OCI-LY3 (cell line): ENCODE data around the gene TOP1.
"Not testable (repeated sequence)": the region's sequence is repeated elsewhere in the genome, so short reads cannot be mapped to it uniquely, and the experiment has no call there.

Experiments
- H2AFZ ChIP-seq: fragments of 200-600, 300-600 bp; shearing (Covaris generic); 2 replicates; pipeline ENCODE4 v1.6.0; 2014; ENCODE audit warnings: antibody characterized with exemption, low read depth, low read length
- H3K27ac ChIP-seq: fragments of 200-600, 300-600 bp; sonication (generic); 2 replicates; pipeline ENCODE4 v1.5.1; 2014; ENCODE audit warnings: mild to moderate bottlenecking, low read length, moderate library complexity, mixed read lengths
- H3K27me3 ChIP-seq: fragments of 200-600, 300-600 bp; sonication (generic); 2 replicates; pipeline ENCODE4 v1.6.1; 2014; ENCODE audit warnings: low read depth, low read length, mixed read lengths
- H3K36me3 ChIP-seq: fragments of 200-600, 300-600 bp; sonication (generic); replicated peaks from 2 replicates; pipeline ENCODE3; 2014; ENCODE audit warnings: low read depth, low read length, mixed read lengths
- H3K4me1 ChIP-seq: fragments of 300-600, 200-600 bp; sonication (generic); 2 replicates; pipeline ENCODE4 v1.6.1; 2014; ENCODE audit warnings: low read length, mixed read lengths
- H3K4me2 ChIP-seq: fragments of 200-600, 300-600 bp; sonication (generic); 2 replicates; pipeline ENCODE4 v1.6.1; 2014; ENCODE audit warnings: low read length, mixed read lengths
- H3K4me3 ChIP-seq: fragments of 300-600, 200-600 bp; sonication (generic); 2 replicates; pipeline ENCODE4 v1.5.1; 2014; ENCODE audit warnings: antibody characterized with exemption, mild to moderate bottlenecking, low read length, moderate library complexity
- H3K79me2 ChIP-seq: fragments of 300-600, 200-600 bp; shearing (Covaris generic); 2 replicates; pipeline ENCODE4 v1.6.1; 2014; ENCODE audit warnings: mild to moderate bottlenecking, low read length, mixed read lengths
- H3K9ac ChIP-seq: fragments of 300-600, 200-600 bp; shearing (Covaris generic); 2 replicates; pipeline ENCODE4 v1.6.0; 2014; ENCODE audit warnings: mild to moderate bottlenecking, low read length, moderate library complexity
- H3K9me3 ChIP-seq: fragments of 200-600, 300-600 bp; shearing (Covaris generic); 2 replicates; pipeline ENCODE4 v1.6.1; 2014; ENCODE audit warnings: low read length, mixed read lengths; ENCODE audit not compliant: insufficient read depth
- H4K20me1 ChIP-seq: fragments of 200-600, 300-600 bp; sonication (generic); 2 replicates; pipeline ENCODE4 v1.6.1; 2016; ENCODE audit warnings: low read length, mixed read lengths; ENCODE audit not compliant: insufficient read depth
- EZH2phosphoT487 ChIP-seq: fragments of 200-600 bp; shearing (Covaris generic); IDR thresholded peaks from 2 replicates; pipeline ENCODE4 v1.6.1; 2018; ENCODE audit warnings: antibody characterized with exemption, mixed run types, low read depth
- TF ChIP-seq, protein P1 (sequence below): fragments of 200-600, 300-600 bp; sonication (generic); IDR thresholded peaks from 2 replicates; pipeline ENCODE4 v1.5.1; 2014; ENCODE audit warnings: antibody characterized with exemption, low read length, low read depth

The TOP1 gene

DNA sequence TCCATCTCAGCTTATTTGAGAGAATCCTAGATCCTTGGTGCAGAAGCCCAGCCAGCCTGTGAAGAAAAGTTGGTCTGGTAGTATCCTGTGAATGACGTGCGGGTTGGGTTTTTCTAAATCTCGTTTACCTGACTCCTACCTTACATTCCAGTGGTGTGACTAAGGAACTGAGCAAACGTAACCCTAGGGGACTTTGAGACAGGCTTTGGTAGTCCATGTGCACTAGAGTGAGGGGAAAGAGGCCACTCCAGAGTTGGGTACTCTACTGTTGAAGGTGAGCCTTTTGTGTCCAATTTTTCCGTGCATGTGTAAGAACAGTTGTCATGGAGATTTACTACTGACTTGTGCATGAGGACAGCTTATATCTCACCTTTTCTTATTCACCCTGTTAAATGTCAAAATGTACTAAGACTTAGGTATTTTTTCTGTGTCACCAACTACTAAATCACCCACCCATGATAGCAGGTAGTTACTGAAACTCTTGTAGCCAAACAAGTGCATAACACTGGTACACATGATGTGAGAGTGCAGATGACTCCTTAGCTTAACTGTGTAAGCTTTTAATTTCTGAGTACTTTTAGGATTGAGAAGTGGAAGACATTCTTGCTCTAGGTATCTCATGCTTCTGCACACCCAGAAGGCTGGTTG is 82.4 kb downstream of the TOP1 start:
- Histone ChIP-seq H4K20me1 (peaks cover 9% of the 10 kb centered on the region; the same call in 1 of the 2 replicates), H3K79me2 (peaks cover 11% of the 10 kb centered on the region), H3K27me3 (no peaks in the 10 kb centered on the region), H3K4me3 (no peak overlapping the region), H3K27ac (no peak overlapping the region), H3K4me1 (no peaks in the 10 kb centered on the region), H3K9ac (no peak overlapping the region), H3K9me3 (no peaks in the 10 kb centered on the region), H3K36me3 (peaks cover 88% of the 10 kb centered on the region), H3K4me2 (no peak overlapping the region), H2AFZ (no peak overlapping the region)
- TF ChIP-seq, protein P1, sequence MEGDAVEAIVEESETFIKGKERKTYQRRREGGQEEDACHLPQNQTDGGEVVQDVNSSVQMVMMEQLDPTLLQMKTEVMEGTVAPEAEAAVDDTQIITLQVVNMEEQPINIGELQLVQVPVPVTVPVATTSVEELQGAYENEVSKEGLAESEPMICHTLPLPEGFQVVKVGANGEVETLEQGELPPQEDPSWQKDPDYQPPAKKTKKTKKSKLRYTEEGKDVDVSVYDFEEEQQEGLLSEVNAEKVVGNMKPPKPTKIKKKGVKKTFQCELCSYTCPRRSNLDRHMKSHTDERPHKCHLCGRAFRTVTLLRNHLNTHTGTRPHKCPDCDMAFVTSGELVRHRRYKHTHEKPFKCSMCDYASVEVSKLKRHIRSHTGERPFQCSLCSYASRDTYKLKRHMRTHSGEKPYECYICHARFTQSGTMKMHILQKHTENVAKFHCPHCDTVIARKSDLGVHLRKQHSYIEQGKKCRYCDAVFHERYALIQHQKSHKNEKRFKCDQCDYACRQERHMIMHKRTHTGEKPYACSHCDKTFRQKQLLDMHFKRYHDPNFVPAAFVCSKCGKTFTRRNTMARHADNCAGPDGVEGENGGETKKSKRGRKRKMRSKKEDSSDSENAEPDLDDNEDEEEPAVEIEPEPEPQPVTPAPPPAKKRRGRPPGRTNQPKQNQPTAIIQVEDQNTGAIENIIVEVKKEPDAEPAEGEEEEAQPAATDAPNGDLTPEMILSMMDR, result no peak
- no peak for TF ChIP-seq EZH2phosphoT487

DNA sequence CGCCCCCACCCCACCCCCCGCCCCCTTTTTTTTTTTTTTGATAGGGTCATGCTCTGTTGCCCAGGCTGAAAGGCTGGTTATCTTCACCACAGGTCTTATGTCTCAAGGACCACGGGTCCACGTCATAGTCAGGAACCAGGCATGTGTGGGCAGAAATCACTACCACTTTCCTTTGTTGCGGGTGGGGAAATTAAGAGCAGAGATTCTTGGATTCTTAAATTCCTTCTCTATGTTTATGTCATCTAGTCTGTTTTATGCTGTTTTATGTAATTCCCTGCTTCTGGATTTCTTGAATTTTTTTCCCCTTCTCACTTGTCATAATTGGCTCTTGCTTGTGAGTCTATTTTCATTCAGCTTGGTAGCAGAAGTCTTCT is 82.9 kb downstream of the TOP1 start:
- TF ChIP-seq, protein P1, result no peak
- TF ChIP-seq EZH2phosphoT487, result no peak
- H3K4me1 ChIP-seq, result no peaks in the 10 kb centered on the region
- H3K79me2 ChIP-seq, result peaks cover 11% of the 10 kb centered on the region
- no peak overlapping the region for H3K27ac ChIP-seq
- H3K4me3 ChIP-seq, result no peak overlapping the region
- H3K36me3 ChIP-seq, result peaks cover 88% of the 10 kb centered on the region
- no peak overlapping the region for H3K4me2 ChIP-seq
- H3K9me3 ChIP-seq, result no peaks in the 10 kb centered on the region
- no peaks in the 10 kb centered on the region for H3K27me3 ChIP-seq
- H2AFZ ChIP-seq, result no peak overlapping the region
- peaks cover 9% of the 10 kb centered on the region; the same call in 1 of the 2 replicates for H4K20me1 ChIP-seq
- no peak overlapping the region for H3K9ac ChIP-seq

- Histone ChIP-seq H3K27me3 (no peaks in the 10 kb centered on the region), H3K79me2 (no peaks in the 10 kb centered on the region), H3K4me1 (no peaks in the 10 kb centered on the region), H4K20me1 (no peaks in the 10 kb centered on the region), H3K36me3 (peaks cover 89% of the 10 kb centered on the region), H3K4me3 (no peak overlapping the region), H3K4me2 (no peak overlapping the region), H3K9ac (no peak overlapping the region), H3K9me3 (no peaks in the 10 kb centered on the region), H2AFZ (no peak overlapping the region), H3K27ac (no peak overlapping the region)
- TF ChIP-seq, protein P1, result no peak
- no peak for TF ChIP-seq EZH2phosphoT487
Observed at GRCh38 chr20:41116282-41116956, 87.8 kb downstream of the TOP1 start.

GRCh38 chr20:41118159-41118558 is 89.5 kb downstream of the TOP1 start:
- peaks cover 90% of the 10 kb centered on the region for H3K36me3 ChIP-seq
- not testable (repeated sequence) for H2AFZ ChIP-seq, H3K27ac ChIP-seq, H3K4me2 ChIP-seq, H3K9me3 ChIP-seq, H3K4me3 ChIP-seq, H3K9ac ChIP-seq, H3K27me3 ChIP-seq, H3K79me2 ChIP-seq, H4K20me1 ChIP-seq, H3K4me1 ChIP-seq
- TF ChIP-seq, protein P1, result peak; percentile 29; the same call in 1 of the 2 replicates
